ENCODE data around the gene WDFY2.
"Not testable (repeated sequence)": the region's sequence is repeated elsewhere in the genome, so short reads cannot be mapped to it uniquely, and the experiment has no call there.

Gene WDFY2

GRCh38 chr13:51564671-51565070 is 19.6 kb upstream of the WDFY2 start:
- DNase-seq: no peak

GRCh38 chr13:51569001-51569400 is 15.3 kb upstream of the WDFY2 start:
- DNase-seq: not testable (repeated sequence)

GRCh38 chr13:51576754-51577153 is 7.5 kb upstream of the WDFY2 start:
- DNase-seq: no peak

- no peak for DNase-seq
Observed at GRCh38 chr13:51577690-51578089, 6.6 kb upstream of the WDFY2 start.

GRCh38 chr13:51579676-51580075 is 4.6 kb upstream of the WDFY2 start:
- no peak for DNase-seq

GRCh38 chr13:51581148-51581820 is 3.0 kb upstream of the WDFY2 start:
- no peak for DNase-seq

GRCh38 chr13:51583469-51583874 is 790 bp upstream of the WDFY2 start:
- DNase-seq: no peak

- DNase-seq: peak; percentile 48
Observed at GRCh38 chr13:51584731-51585672, 740 bp downstream of the WDFY2 start.

- DNase-seq: no peak
Observed at GRCh38 chr13:51585696-51586095, 1.4 kb downstream of the WDFY2 start.

- no peak for DNase-seq
Observed at GRCh38 chr13:51587372-51587771, 3.1 kb downstream of the WDFY2 start.

- no peak for DNase-seq
Observed at GRCh38 chr13:51588406-51588949, 4.2 kb downstream of the WDFY2 start.

GRCh38 chr13:51589793-51590192 is 5.5 kb downstream of the WDFY2 start:
- no peak for DNase-seq

- DNase-seq: no peak
Observed at GRCh38 chr13:51590231-51590970, 6.1 kb downstream of the WDFY2 start.

- DNase-seq: no peak
Observed at GRCh38 chr13:51590971-51591627, 6.8 kb downstream of the WDFY2 start.

- DNase-seq: not testable (repeated sequence)
Observed at GRCh38 chr13:51591938-51592337, 7.7 kb downstream of the WDFY2 start.

- DNase-seq: no peak
Observed at GRCh38 chr13:51594432-51594831, 10.2 kb downstream of the WDFY2 start.

GRCh38 chr13:51595416-51595815 is 11.2 kb downstream of the WDFY2 start:
- DNase-seq: no peak

GRCh38 chr13:51596541-51596940 is 12.3 kb downstream of the WDFY2 start:
- no peak for DNase-seq

GRCh38 chr13:51599444-51600176 is 15.3 kb downstream of the WDFY2 start:
- DNase-seq: no peak

- DNase-seq: no peak
Observed at GRCh38 chr13:51600703-51601102, 16.4 kb downstream of the WDFY2 start.

GRCh38 chr13:51601601-51602565 is 17.6 kb downstream of the WDFY2 start:
- no peak for DNase-seq
